Activated CD4-positive, alpha-beta T cell treated with anti-CD3 and anti-CD28 coated beads, Interleukin-2, amount 50 U/mL, for 48 hours (primary cell): ENCODE data around the gene DSCAM.

Experiments used
- DNase-seq, 2 experiments: peaks; one replicate each; pipeline ENCODE4 v3.0.0-alpha.2; 2020

Gene DSCAM

GRCh38 chr21:40640266-40640789 is 206.6 kb downstream of the DSCAM start:
- DNase-seq, result no peak

- DNase-seq, result no peak
Observed at GRCh38 chr21:40639616-40640194, 207.3 kb downstream of the DSCAM start.

GRCh38 chr21:40638466-40639251 is 208.3 kb downstream of the DSCAM start:
- no peak for DNase-seq

GRCh38 chr21:40636026-40636425 is 210.9 kb downstream of the DSCAM start:
- DNase-seq, result no peak

- no peak for DNase-seq
Observed at GRCh38 chr21:40635391-40635790, 211.6 kb downstream of the DSCAM start.

GRCh38 chr21:40634141-40634540 is 212.8 kb downstream of the DSCAM start:
- no peak for DNase-seq

- no peak for DNase-seq
Observed at GRCh38 chr21:40633048-40633447, 213.9 kb downstream of the DSCAM start.

- no peak for DNase-seq
Observed at GRCh38 chr21:40631211-40631610, 215.7 kb downstream of the DSCAM start.

- no peak for DNase-seq
Observed at GRCh38 chr21:40625991-40626390, 221.0 kb downstream of the DSCAM start.

GRCh38 chr21:40623528-40623927 is 223.4 kb downstream of the DSCAM start:
- no peak for DNase-seq

- DNase-seq, result no peak
Observed at GRCh38 chr21:40622531-40622930, 224.4 kb downstream of the DSCAM start.

- no peak for DNase-seq
Observed at GRCh38 chr21:40620386-40621145, 226.4 kb downstream of the DSCAM start.

- DNase-seq, result no peak
Observed at GRCh38 chr21:40618191-40618973, 228.6 kb downstream of the DSCAM start.

- DNase-seq, result no peak
Observed at GRCh38 chr21:40616377-40616704, 230.6 kb downstream of the DSCAM start.

GRCh38 chr21:40615505-40616376 is 231.2 kb downstream of the DSCAM start:
- DNase-seq, result no peak

GRCh38 chr21:40613546-40614030 is 233.4 kb downstream of the DSCAM start:
- no peak for DNase-seq

- no peak for DNase-seq
Observed at GRCh38 chr21:40610345-40610744, 236.6 kb downstream of the DSCAM start.

GRCh38 chr21:40606341-40606740 is 240.6 kb downstream of the DSCAM start:
- no peak for DNase-seq

GRCh38 chr21:40605094-40605493 is 241.9 kb downstream of the DSCAM start:
- no peak for DNase-seq

- no peak for DNase-seq
Observed at GRCh38 chr21:40603774-40604173, 243.2 kb downstream of the DSCAM start.

GRCh38 chr21:40602080-40602479 is 244.9 kb downstream of the DSCAM start:
- DNase-seq, result no peak

- DNase-seq, result no peak
Observed at GRCh38 chr21:40595806-40596205, 251.2 kb downstream of the DSCAM start.
